ENCODE data around the gene ANKRD12.

Gene ANKRD12

DNA sequence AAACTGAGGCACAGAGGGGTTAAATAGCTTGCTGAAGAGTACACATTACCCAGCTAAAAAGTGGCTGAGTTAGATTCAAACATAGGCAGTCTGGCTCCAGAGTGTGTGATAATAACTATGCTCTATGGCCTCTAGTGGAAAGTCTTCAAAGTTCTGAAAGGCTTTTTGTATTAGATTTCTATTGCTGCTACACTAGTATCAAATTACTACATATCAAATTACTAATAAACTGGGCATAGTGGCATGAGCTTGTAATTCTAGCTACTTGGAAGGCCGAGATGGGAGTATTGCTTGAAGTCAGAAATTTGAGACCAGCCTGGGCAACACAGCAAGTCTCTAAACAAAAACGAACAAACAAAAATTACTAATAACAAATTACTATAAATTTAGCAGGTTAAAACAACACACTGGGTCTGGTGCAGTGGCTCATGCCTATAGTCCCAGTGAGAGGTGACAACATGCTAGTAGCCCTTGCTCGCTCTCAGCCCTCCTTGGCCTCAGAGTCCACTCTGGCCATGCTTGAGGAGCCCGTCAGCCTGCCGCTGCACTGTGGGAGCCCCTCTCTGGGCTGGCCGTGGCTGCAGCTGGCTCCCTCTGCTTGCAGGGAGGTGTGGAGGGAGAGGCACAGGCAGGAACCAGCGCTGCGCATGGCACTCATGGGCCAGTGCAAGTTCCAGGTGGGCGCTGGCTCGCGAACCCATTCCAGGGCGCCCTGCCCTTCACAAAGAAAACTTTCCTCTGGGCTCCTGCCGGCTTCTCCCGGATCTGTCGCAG lies 159.8 kb downstream of the ANKRD12 start:
- DNase-seq: no peak

GRCh38 chr18:9297007-9297393 lies 160.4 kb downstream of the ANKRD12 start:
- no peak for DNase-seq

- DNase-seq: no peak
Observed at GRCh38 chr18:9304388-9305070, 167.9 kb downstream of the ANKRD12 start.

GRCh38 chr18:9319333-9319732 lies 182.8 kb downstream of the ANKRD12 start:
- DNase-seq: no peak

DNA sequence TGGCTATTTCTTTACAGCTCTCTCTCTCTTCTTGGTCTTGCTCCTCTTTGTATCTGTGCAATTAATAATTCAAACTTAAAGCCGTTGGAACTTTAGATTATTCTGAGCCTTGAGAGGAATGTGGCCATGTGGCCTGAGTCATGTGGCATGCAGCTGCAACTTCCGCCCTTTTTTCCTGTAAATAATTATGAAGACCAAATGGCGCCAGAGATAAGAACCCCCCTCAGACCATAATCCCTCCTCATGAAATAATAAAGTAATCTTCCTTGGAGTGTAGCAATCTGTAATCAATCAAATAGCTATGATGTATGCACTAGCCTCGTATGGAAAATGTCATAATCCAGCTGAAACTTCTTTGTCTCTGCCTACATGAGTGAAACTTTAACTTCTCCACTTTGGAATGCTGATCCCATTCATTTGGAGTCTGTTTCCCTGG lies 184.5 kb downstream of the ANKRD12 start:
- DNase-seq: no peak

- DNase-seq: no peak
Observed at GRCh38 chr18:9321736-9322135, 185.2 kb downstream of the ANKRD12 start.

DNA sequence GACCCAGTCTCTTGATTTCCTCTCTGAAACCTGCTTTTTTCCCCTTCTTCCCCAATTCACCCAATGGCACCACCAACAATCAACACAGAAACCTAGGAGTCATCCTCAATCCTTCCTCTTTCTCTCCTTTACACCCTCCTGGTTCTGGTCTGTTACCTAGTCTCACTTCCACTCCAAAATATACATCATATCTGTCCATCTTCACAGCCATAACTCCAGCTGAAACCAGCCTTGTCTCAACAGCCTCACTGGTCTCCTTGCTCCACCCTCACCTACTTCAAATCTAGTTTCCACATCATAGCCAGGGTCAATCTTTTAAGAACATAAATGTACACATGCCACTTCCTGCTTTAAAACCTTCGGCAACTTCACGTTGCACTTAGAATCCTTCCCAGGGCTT lies 186.2 kb downstream of the ANKRD12 start:
- no peak for DNase-seq

DNA sequence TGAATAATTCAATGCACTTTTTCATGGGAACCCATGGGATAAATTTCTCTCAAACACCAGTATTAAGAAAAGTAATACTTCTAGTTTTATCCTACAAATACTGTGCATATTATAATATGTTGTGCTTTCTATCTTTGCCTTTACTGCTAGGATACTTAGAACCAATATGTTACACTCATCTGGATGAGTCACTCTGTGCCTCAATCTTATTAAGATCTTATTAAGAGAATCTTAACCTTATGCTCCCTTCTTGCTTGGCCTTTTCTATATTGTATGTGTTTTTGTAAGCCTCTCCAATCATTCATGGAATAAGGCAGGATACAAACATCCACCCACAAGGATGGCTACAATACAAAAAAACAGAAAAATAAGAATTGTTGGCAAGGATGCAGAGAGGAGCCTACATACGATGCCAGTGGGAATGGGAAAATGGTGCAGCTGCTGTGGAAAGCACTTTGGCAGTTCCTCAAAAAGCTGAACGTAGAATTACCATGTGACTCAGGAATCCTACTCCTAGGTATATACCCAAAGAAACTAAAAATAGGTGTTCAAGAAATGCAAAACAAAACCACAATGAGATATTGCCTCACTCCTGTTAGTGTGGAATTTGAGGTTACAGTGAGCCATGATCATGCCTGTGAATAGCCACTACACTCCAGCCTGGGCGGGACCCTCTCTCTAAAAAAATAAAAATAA lies 187.3 kb downstream of the ANKRD12 start:
- DNase-seq: no peak

DNA sequence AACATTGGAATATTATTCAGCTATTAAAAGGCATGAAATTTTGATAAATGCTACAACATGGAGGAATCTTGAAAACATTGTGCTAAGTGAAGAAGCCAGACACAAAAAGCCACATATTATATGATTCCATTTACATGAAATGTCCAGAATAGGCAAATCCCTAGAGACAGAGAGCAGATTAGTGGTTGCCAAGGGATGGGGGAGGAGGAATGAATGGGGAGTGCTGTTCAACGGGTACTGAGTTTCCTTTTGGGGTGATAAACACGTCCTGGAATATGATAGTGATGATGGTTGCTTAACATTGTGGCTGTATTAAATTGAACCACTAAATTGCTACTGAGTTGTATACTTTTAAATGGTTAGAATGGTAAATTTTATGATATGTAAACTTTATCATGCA lies 189.1 kb downstream of the ANKRD12 start:
- no peak for DNase-seq

GRCh38 chr18:9328776-9329175 lies 192.2 kb downstream of the ANKRD12 start:
- no peak for DNase-seq

GRCh38 chr18:9329471-9329870 lies 192.9 kb downstream of the ANKRD12 start:
- DNase-seq: no peak

DNA sequence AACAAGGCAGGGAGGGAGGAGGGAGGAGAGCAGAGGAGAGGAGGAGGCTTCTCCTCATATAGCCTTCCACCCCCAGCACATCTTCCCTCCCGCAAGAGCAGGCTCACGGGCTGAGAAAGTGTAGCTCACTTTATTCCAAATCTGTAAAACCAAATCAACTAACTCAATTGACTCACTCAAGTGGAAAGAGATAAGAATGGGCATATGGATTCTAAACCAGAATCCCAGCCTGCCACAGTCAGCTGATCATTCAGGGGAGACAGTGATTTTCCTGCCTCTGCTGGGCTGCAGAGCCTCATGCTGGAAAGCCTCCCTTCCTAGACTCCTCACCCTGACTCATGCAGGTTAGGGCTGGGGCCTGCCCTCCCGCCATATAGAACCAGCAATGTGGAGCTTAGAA lies 193.8 kb downstream of the ANKRD12 start:
- no peak for DNase-seq

DNA sequence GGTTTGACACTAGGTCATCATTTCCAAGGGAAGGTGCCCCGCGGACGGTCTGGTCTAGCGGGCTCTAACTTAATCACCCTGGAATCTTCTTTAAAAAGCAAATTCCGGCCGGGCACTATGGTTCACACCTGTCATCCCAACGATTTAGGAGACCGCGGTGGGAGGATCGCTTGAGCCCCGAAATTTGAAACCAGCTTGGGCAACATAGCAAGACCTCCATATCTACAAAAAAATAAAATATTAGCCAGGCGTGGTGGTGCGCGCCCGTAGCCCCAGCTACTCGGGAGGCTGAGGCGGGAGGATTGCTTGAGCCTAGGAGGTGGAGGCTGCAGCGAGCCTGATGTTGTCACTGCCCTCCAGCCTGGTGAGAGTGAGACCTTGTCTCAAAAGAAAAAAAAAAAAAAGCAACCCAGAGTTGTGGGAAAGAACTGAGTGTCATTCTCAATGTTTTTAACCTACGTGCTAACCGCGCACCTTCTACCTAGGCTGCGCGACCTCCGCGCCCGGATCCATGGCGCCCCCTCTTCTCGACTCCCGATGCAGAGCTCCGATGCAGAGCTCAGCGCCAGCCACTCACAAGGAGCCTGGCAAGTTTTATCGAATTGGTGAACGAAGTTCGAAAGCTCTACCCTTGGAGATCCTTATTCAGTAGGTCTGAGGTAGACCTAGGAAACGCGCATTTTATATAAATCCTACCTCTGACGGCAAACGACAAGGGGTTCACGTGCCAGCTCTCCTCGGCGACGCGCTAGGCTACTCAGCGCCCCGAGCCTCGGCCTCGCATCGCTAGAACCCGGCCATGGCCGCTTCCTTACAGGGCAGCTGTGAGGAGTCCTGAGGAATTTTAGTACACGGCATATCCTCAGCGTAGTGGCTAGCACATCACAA lies 197.1 kb downstream of the ANKRD12 start:
- no peak for DNase-seq

DNA sequence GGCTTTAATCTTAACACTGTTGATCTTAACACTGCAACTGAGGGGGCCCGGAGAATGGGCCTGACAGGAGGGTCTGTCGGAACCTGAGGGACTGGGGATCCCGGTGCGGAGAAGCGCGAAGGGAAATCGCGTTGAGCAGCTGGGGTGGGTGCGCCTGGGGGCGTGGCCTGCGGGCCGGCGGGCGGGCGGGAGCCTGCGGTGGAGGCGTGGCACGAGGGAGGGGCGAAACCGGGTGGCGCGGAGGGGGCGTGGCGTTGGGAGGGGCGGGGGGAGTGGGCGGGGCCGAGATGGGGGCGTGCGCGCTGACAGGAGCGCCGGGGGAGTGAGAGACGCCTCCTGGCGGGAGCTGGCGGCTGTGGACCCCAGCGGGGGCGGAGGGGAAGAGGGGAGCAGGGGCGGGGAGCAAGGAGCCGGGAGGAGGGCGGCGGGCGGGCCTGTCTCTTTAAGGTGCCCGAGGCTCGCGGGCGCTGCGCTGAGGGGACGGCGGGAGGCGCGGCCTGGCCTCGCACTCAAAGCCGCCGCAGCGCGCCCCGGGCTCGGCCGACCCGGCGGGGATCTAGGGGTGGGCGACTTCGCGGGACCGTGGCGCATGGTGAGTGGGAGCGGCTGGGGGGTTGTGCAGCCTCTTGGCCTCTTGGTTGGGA lies 197.9 kb downstream of the ANKRD12 start, which contains the start of gene TWSG1:
TWSG1 (plus strand) TSS at position 445 of the 644 bp plus-strand sequence. CDS start 2,457 bp downstream, outside the sequence.
- DNase-seq: peak; percentile 90

DNA sequence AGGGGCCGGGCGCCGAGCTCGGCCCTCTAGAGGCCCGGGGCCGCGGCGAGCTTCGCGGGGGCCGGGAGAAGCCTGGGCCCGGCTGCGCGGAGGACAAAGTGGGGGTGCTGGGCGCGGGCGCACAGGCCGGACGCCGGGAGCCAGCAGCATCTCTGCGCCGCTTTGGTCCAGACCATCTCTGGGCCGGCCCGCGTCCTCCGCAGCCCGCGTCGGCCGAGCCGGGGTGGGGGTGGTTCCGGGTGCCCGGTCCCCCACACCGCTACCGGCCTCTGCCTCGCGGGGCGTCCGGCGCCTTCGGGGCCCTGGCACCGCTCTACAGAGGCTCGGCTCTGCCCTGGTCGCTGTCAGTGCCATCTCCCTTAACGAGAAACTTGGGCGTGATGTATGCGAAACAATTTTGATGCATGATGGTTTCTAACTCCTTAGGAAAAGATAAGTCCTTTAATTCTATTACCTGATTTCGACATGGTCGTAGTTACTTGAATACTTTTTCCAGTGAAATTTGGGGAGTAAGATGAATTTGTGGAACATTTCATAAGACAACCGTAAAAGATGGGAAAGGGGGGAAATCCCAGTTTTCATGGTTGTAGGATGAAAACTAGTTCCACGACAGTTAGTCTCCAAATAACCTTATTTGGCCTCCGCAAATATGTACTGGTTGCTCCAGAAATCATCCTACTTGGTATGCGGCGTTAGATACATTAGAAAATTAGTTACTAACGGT lies 198.6 kb downstream of the ANKRD12 start:
- DNase-seq: peak; percentile 23
